SK-N-SH (cell line): ENCODE measurements around the gene CACNA2D3. TPM values are rescaled to one million over a fixed set of nuclear protein-coding genes. Genes with fewer than 3 reads are reported as not detected.

Experiments used
- CTCF ChIA-PET: fragments of 300-600, 350-600 bp; formaldehyde crosslinking; extraction: SDS; loops from one replicate; lab custom pipeline; 2021; lab: Yijun Ruan, JAX
- POLR2A ChIA-PET: fragments of 350-600 bp; sonication (Branson Sonifier 250); formaldehyde crosslinking; extraction: SDS; loops from one replicate; lab custom pipeline; 2020; ENCODE audit warnings: antibody characterized with exemption, inconsistent platforms; lab: Yijun Ruan, JAX
- DNase-seq: peaks from one replicate; pipeline ENCODE4 v3.0.0; 2012
- H2AFZ ChIP-seq: fragments of 200-600 bp; sonication (generic); 2 replicates; pipeline ENCODE4 v1.8.1; 2016; ENCODE audit warnings: antibody characterized with exemption, mild to moderate bottlenecking, low read depth
- H3F3A ChIP-seq: fragments of 200-600 bp; sonication (generic); replicated peaks from 2 replicates; pipeline ENCODE3; 2016; ENCODE audit warnings: antibody characterized with exemption, mild to moderate bottlenecking; ENCODE audit not compliant: insufficient read depth
- H3K27ac ChIP-seq, 2 experiments: fragments of 200-500 bp in 1 of 2; fragments of 200-600 bp in 1 of 2; sonication (Bioruptor generic) in 1 of 2; sonication (generic), shearing (Covaris generic) in 1 of 2; 2 replicates each; pipeline versions ENCODE4 v1.5.1 to v1.6.1; 2014 to 2016; ENCODE audit warnings: low read depth in 2 of 2, inconsistent platforms in 1 of 2, low read length in 1 of 2, mild to moderate bottlenecking in 1 of 2, mixed read lengths in 1 of 2
- H3K27me3 ChIP-seq: fragments of 200-600 bp; sonication (generic), shearing (Covaris generic); 2 replicates; pipeline ENCODE4 v1.6.1; 2016; ENCODE audit warnings: mixed run types; ENCODE audit not compliant: insufficient read depth
- H3K36me3 ChIP-seq, 2 experiments: fragments of 200-500 bp in 1 of 2; fragments of 200-600 bp in 1 of 2; sonication (Bioruptor generic) in 1 of 2; sonication (generic) in 1 of 2; replicated peaks in 1 of 2; 2 replicates each; pipeline versions ENCODE3 to v1.5.1; 2014 to 2016; ENCODE audit warnings: low read length in 1 of 2, mild to moderate bottlenecking in 1 of 2; ENCODE audit not compliant: insufficient read depth in 2 of 2, control insufficient read depth in 1 of 2
- H3K4me1 ChIP-seq, 2 experiments: fragments of 200-500 bp in 1 of 2; fragments of 200-600 bp in 1 of 2; sonication (Bioruptor generic) in 1 of 2; sonication (generic), shearing (Covaris generic) in 1 of 2; 2 replicates each; pipeline versions ENCODE4 v1.5.1 to v1.6.1; 2014 to 2016; ENCODE audit warnings: low read depth in 1 of 2, low read length in 1 of 2, mixed run types in 1 of 2; ENCODE audit not compliant: insufficient read depth in 2 of 2, control insufficient read depth in 1 of 2
- H3K4me2 ChIP-seq: fragments of 200-600 bp; sonication (generic), shearing (Covaris generic); 2 replicates; pipeline ENCODE4 v1.6.1; 2017; ENCODE audit warnings: mixed run types
- H3K4me3 ChIP-seq, 2 experiments: fragments of 200-500 bp in 1 of 2; fragments of 200-600 bp in 1 of 2; sonication (Bioruptor generic) in 1 of 2; sonication (generic), shearing (Covaris generic) in 1 of 2; 2 replicates each; pipeline versions ENCODE4 v1.5.1 to v1.8.1; 2014 to 2016; ENCODE audit warnings: low read depth in 2 of 2, inconsistent platforms in 1 of 2, low read length in 1 of 2, mild to moderate bottlenecking in 1 of 2, mixed read lengths in 1 of 2, moderate library complexity in 1 of 2
- H3K79me2 ChIP-seq: fragments of 200-600 bp; sonication (generic); 2 replicates; pipeline ENCODE4 v1.8.1; 2017; ENCODE audit warnings: mild to moderate bottlenecking; ENCODE audit not compliant: insufficient read depth
- H3K9ac ChIP-seq: fragments of 200-600 bp; sonication (generic); 2 replicates; pipeline ENCODE4 v1.6.1; 2017; ENCODE audit warnings: mixed run types
- H3K9me2 ChIP-seq: fragments of 200-600 bp; sonication (generic); 2 replicates; pipeline ENCODE4 v1.6.1; 2017; ENCODE audit warnings: mixed run types
- H3K9me3 ChIP-seq: fragments of 200-600 bp; sonication (generic); 2 replicates; pipeline ENCODE4 v1.6.1; 2017; ENCODE audit warnings: mixed run types, mild to moderate bottlenecking, moderate library complexity
- H4K20me1 ChIP-seq: fragments of 200-600 bp; sonication (generic); 2 replicates; pipeline ENCODE4 v1.6.1; 2017; ENCODE audit warnings: mild to moderate bottlenecking, mixed run types; ENCODE audit not compliant: insufficient read depth
- ELF1 ChIP-seq: IDR thresholded peaks from 2 replicates; pipeline ENCODE4 v1.4.0; 2012
- EP300 ChIP-seq, 2 experiments: IDR thresholded peaks; 2 replicates each; pipeline versions ENCODE4 v1.4.0 to v1.6.1; 2012; ENCODE audit warnings: borderline replicate concordance in 1 of 2, low read depth in 1 of 2, low read length in 1 of 2
- FOSL2 ChIP-seq: IDR thresholded peaks from 2 replicates; pipeline ENCODE4 v1.4.0; 2012; ENCODE audit warnings: low read depth, mild to moderate bottlenecking, moderate library complexity, borderline replicate concordance
- FOXJ3 ChIP-seq: sonication (generic); formaldehyde crosslinking; IDR thresholded peaks from 2 replicates; pipeline ENCODE4 v1.5.1; 2020; ENCODE audit warnings: mild to moderate bottlenecking, missing genetic modification reagents
- FOXM1 ChIP-seq: IDR thresholded peaks from 2 replicates; pipeline ENCODE4 v1.4.0; 2012; ENCODE audit warnings: low read depth, mild to moderate bottlenecking
- GABPA ChIP-seq: IDR thresholded peaks from 2 replicates; pipeline ENCODE4 v1.4.0; 2012; ENCODE audit warnings: low read depth, mild to moderate bottlenecking
- JUND ChIP-seq: IDR thresholded peaks from 2 replicates; pipeline ENCODE4 v1.4.0; 2012
- MXI1 ChIP-seq: IDR thresholded peaks from 2 replicates; pipeline ENCODE4 v1.6.1; 2012; ENCODE audit warnings: mild to moderate bottlenecking, low read depth, low read length, improper control_type of control experiment
- NFIC ChIP-seq: IDR thresholded peaks from 2 replicates; pipeline ENCODE4 v1.4.0; 2012; ENCODE audit warnings: borderline replicate concordance
- NRF1 ChIP-seq: IDR thresholded peaks from 2 replicates; pipeline ENCODE4 v1.6.1; 2012; ENCODE audit warnings: low read depth, mild to moderate bottlenecking, low read length
- RAD21 ChIP-seq: IDR thresholded peaks from 2 replicates; pipeline ENCODE4 v1.6.1; 2012; ENCODE audit warnings: mild to moderate bottlenecking, low read length
- RFX5 ChIP-seq: IDR thresholded peaks from 2 replicates; pipeline ENCODE4 v1.6.1; 2012; ENCODE audit warnings: mild to moderate bottlenecking, improper control_type of control experiment, low read length
- SMC3 ChIP-seq: IDR thresholded peaks from 2 replicates; pipeline ENCODE4 v1.6.1; 2012; ENCODE audit warnings: low read depth, low read length, improper control_type of control experiment
- TCF12 ChIP-seq: IDR thresholded peaks from 2 replicates; pipeline ENCODE4 v1.4.0; 2012
- YY1 ChIP-seq: IDR thresholded peaks from 2 replicates; pipeline ENCODE4 v1.4.0; 2012; ENCODE audit warnings: low read depth, mild to moderate bottlenecking
- WGBS: methylation state at CpG from one replicate; pipeline ENCODE4 v1.1.6; 2017; ENCODE audit warnings: low lambda C conversion rate; 5-methylcytosine and 5-hydroxymethylcytosine counted together
- polyA plus RNA-seq, 3 experiments: library from polyadenylated mRNA; depleted of rRNA; stranded (reverse); fragments of >200 nt; gene quantifications; 2 replicates each; pipeline ENCODE4 v1.2.3, GENCODE V29; 2012
- TF ChIP-seq, protein P1 (sequence below): IDR thresholded peaks from 2 replicates; pipeline ENCODE4; 2012
- TF ChIP-seq, protein P2 (sequence below): IDR thresholded peaks from 2 replicates; pipeline ENCODE4 v1.4.0; 2012; ENCODE audit warnings: low read depth, borderline replicate concordance
- TF ChIP-seq, protein P3 (sequence below): fragments of 150-350 bp; IDR thresholded peaks from 2 replicates; pipeline ENCODE4 v1.6.1; 2016; ENCODE audit warnings: mild to moderate bottlenecking, low read depth, low read length
- TF ChIP-seq, protein P4 (sequence below): fragments of 200-600 bp; sonication (generic); IDR thresholded peaks from 2 replicates; pipeline ENCODE4 v1.6.1; 2017; ENCODE audit warnings: antibody characterized with exemption, mild to moderate bottlenecking, moderate library complexity
- TF ChIP-seq, protein P5 (sequence below): IDR thresholded peaks from 2 replicates; pipeline ENCODE4 v1.4.0; 2012; ENCODE audit warnings: low read depth, borderline replicate concordance

Gene CACNA2D3
- polyA plus RNA-seq, 1 of the 3 experiments (the other 2 are of a cell fraction), result 0.15 TPM

DNA sequence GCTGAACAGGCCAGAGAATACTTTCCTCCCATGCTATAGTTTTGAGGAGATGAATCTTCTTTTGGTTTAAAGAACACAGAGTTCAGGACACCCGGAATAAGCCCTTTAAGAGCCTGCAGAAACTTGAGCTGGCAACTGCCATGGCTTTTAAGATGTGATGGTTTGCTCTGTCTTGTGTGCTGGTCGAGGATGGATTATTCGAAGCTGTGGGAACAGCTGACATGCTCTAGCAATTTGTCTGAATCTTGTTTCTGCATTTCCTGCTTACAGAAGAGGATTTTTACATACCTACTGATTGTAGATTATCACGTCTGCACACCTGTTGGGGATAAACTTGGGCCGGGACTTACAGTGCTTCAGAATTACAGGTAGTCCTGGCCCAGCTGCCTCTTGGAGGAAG, 408.6 kb downstream of the CACNA2D3 start:
- DNase-seq, result no peak
- POLR2A ChIA-PET, result no interaction called here
- no peaks in the 10 kb centered on the region for H3F3A ChIP-seq
- CTCF ChIA-PET, result no interaction called here
- H3K36me3 ChIP-seq, result no peaks in the 10 kb centered on the region
- H3K4me3 ChIP-seq, result no peak overlapping the region
- WGBS, result 12% methylated on average over 5 of the region's 5 CpGs
- no peaks in the 10 kb centered on the region for H4K20me1 ChIP-seq
- no peaks in the 10 kb centered on the region for H3K9me2 ChIP-seq
- H3K4me2 ChIP-seq, result no peak overlapping the region
- H3K79me2 ChIP-seq, result no peaks in the 10 kb centered on the region
- TF ChIP-seq MXI1 (no peak), NRF1 (no peak), JUND (no peak), ELF1 (no peak), NFIC (no peak), FOXM1 (no peak), FOXJ3 (CRISPR knock-in tag) (no peak), YY1 (no peak), EP300 (IDR thresholded peaks at IDR 0.05; ENCODE audit: borderline replicate concordance in 1 of 2, low read depth in 1 of 2, low read length in 1 of 2) (no peak), FOSL2 (no peak), SMC3 (no peak), RFX5 (no peak), RAD21 (no peak), GABPA (no peak), TCF12 (no peak)
- TF ChIP-seq, protein P1, sequence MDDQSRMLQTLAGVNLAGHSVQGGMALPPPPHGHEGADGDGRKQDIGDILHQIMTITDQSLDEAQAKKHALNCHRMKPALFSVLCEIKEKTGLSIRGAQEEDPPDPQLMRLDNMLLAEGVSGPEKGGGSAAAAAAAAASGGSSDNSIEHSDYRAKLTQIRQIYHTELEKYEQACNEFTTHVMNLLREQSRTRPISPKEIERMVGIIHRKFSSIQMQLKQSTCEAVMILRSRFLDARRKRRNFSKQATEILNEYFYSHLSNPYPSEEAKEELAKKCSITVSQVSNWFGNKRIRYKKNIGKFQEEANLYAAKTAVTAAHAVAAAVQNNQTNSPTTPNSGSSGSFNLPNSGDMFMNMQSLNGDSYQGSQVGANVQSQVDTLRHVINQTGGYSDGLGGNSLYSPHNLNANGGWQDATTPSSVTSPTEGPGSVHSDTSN, result no peak
- TF ChIP-seq, protein P2, sequence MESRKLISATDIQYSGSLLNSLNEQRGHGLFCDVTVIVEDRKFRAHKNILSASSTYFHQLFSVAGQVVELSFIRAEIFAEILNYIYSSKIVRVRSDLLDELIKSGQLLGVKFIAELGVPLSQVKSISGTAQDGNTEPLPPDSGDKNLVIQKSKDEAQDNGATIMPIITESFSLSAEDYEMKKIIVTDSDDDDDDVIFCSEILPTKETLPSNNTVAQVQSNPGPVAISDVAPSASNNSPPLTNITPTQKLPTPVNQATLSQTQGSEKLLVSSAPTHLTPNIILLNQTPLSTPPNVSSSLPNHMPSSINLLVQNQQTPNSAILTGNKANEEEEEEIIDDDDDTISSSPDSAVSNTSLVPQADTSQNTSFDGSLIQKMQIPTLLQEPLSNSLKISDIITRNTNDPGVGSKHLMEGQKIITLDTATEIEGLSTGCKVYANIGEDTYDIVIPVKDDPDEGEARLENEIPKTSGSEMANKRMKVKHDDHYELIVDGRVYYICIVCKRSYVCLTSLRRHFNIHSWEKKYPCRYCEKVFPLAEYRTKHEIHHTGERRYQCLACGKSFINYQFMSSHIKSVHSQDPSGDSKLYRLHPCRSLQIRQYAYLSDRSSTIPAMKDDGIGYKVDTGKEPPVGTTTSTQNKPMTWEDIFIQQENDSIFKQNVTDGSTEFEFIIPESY, result no peak
- TF ChIP-seq, protein P3, sequence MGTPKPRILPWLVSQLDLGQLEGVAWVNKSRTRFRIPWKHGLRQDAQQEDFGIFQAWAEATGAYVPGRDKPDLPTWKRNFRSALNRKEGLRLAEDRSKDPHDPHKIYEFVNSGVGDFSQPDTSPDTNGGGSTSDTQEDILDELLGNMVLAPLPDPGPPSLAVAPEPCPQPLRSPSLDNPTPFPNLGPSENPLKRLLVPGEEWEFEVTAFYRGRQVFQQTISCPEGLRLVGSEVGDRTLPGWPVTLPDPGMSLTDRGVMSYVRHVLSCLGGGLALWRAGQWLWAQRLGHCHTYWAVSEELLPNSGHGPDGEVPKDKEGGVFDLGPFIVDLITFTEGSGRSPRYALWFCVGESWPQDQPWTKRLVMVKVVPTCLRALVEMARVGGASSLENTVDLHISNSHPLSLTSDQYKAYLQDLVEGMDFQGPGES, result no peak
- TF ChIP-seq, protein P4, sequence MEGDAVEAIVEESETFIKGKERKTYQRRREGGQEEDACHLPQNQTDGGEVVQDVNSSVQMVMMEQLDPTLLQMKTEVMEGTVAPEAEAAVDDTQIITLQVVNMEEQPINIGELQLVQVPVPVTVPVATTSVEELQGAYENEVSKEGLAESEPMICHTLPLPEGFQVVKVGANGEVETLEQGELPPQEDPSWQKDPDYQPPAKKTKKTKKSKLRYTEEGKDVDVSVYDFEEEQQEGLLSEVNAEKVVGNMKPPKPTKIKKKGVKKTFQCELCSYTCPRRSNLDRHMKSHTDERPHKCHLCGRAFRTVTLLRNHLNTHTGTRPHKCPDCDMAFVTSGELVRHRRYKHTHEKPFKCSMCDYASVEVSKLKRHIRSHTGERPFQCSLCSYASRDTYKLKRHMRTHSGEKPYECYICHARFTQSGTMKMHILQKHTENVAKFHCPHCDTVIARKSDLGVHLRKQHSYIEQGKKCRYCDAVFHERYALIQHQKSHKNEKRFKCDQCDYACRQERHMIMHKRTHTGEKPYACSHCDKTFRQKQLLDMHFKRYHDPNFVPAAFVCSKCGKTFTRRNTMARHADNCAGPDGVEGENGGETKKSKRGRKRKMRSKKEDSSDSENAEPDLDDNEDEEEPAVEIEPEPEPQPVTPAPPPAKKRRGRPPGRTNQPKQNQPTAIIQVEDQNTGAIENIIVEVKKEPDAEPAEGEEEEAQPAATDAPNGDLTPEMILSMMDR, result no peak
- TF ChIP-seq, protein P5, sequence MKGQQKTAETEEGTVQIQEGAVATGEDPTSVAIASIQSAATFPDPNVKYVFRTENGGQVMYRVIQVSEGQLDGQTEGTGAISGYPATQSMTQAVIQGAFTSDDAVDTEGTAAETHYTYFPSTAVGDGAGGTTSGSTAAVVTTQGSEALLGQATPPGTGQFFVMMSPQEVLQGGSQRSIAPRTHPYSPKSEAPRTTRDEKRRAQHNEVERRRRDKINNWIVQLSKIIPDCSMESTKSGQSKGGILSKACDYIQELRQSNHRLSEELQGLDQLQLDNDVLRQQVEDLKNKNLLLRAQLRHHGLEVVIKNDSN, result no peak
- TF ChIP-seq, all 33 proteins: peak for 0
- Histone ChIP-seq H3K9me3 (0 out of 2 replicates have a peak, but pooled peaks cover 5% of the 10 kb centered on the region), H3K27ac (no peak overlapping the region), H2AFZ (no peak overlapping the region), H3K27me3 (no peaks in the 10 kb centered on the region), H3K9ac (no peak overlapping the region), H3K4me1 (no peaks in the 10 kb centered on the region)
